HG03460 (cell line): ENCODE measurements around the gene ACOX3.

Source experiments
- ATAC-seq: cut with Tn5 transposase; IDR thresholded peaks from one replicate; pipeline ENCODE4 v1.9.1; 2021; ENCODE audit not compliant: unreplicated experiment

The ACOX3 gene

GRCh38 chr4:8376361-8377102 is 64.0 kb downstream of the ACOX3 start:
- ATAC-seq: no peak

- no peak for ATAC-seq
Measured at GRCh38 chr4:8374851-8375649, 65.5 kb downstream of the ACOX3 start.

DNA sequence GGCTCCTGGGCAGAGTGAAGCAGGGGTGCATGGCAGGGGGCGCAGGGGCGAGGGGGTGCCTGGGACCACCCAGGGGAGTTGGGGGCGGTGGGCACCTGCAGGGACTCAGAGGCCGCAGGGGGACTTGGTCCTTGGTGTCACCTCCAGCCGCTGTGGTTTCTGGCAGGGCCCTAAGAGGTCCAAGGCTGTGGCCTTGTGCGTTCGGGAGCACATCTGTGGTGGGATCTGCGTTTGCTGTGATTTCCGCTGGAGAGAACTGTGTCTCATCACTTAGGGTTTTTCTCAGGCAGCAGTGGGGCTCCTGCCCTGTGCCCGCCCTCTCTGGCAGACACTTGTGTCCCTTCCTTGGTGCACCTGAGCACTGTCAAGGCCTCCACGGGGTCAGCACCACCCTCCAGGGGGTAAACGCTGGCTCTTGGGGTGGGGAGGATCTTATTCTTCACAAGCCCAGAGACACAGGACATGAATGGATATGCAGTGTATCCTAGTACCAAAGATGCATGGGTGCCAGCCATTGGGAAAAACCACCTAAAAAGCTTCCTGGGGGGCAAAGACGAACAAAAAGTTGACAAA is 66.5 kb downstream of the ACOX3 start:
- no peak for ATAC-seq

GRCh38 chr4:8373270-8373972 is 67.1 kb downstream of the ACOX3 start:
- no peak for ATAC-seq

GRCh38 chr4:8372506-8372905 is 68.0 kb downstream of the ACOX3 start:
- no peak for ATAC-seq

DNA sequence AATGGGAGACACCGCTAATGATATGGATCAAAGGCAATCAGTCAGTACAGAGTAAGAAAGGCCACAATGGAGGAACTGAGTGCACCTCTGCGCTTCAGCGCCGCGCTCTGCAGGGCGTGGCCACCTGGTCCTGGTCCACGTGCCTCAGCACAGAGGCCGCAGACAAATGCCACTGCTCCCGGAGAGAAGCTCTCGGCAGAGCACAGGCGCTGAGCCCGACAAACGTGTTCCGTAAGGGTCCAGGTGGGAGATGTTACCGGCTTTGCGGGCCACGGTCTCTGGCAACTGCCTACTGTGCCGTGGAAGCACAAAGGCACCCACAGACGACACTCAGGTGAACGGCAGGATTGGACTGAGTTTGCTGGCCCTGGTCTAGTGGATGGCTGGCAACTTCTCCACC is 68.9 kb downstream of the ACOX3 start:
- ATAC-seq: no peak

- ATAC-seq: no peak
Measured at GRCh38 chr4:8370835-8371595, 69.5 kb downstream of the ACOX3 start.

DNA sequence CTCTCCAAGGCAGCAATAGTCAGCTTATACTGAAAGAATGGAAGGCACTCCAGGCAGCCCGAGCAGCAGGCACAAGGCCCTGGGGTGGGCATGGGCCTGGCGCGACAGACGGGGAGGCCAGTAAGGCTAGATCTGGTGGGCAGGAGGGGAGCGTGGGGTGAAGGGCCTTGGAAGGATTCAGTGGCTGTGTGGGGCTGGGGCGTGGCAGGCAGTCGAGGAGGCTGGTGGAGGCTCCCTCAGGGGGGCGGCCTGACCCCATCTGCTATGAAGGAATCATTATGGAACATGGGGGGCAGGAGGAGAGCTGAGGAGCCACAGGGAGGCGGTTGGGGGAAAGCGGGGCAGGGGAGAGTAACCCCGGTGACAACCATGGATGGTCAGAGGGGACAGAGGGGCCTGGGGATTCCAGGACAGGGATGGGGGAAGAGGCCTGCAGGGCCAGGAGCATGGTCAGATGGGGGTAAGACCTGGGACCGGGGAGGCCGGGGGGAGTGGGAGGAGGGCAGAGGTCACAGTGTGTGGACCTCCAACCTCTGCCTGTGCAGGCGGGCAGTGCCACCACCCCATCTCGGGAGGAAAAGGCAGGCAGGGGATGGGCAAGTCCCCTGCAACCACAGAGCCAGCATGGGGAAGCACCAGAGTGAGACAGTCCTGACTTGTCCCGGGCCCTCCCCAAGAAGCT is 70.3 kb downstream of the ACOX3 start:
- ATAC-seq: no peak

DNA sequence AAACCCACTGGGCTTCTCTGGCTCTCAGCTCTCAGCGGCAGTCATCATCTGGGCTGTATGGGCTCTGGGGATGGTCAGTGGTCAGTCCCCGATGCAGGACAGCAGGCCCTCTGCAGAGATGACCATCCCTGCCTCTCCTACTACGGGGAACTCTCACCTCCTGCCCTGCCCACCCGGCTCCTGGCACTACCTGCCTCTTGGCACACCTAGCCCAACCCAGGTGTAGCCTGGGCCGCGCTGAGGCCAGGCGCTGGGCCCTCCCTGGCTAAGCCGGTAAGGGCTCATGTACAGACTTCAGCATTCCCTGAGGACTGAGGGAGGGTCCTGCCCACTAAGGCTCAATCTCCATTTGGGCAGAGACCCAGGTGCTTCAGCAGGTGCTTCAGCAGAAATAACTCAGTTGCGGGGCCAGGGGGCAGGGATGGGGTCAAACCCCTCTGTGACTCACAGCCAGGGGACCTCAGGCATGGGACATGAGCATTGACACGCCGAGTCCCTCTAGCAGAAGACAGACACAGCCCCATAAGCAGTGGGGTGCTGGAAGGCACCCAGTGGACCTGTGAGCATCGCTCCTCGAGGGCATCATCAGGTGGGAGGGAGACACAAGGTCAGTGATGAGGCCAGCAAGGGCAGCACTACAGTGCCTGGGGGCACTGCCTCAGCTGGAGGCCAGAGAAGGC is 71.0 kb downstream of the ACOX3 start:
- ATAC-seq: no peak

- ATAC-seq: no peak
Measured at GRCh38 chr4:8368998-8369397, 71.5 kb downstream of the ACOX3 start.

DNA sequence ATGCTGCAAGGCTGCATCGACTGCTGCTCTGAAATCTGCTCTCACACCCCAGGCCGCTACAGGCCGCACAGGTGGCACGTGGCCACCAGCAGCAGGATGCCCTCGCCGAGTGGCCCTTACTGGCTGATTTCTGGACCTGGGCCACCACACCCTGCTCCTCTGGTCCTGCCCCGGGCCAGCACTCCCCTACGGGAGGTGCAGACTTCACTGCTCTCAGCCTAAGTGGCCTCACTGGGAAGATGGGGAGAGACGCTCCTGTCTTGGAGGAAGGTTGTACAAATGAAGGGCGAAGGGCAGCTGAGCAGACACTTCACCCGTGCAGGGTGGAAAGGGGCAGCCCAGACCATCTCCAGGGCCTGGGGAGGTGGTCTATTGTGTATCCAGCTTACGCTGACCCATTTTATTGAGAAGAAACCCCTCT is 72.5 kb downstream of the ACOX3 start:
- ATAC-seq: no peak

DNA sequence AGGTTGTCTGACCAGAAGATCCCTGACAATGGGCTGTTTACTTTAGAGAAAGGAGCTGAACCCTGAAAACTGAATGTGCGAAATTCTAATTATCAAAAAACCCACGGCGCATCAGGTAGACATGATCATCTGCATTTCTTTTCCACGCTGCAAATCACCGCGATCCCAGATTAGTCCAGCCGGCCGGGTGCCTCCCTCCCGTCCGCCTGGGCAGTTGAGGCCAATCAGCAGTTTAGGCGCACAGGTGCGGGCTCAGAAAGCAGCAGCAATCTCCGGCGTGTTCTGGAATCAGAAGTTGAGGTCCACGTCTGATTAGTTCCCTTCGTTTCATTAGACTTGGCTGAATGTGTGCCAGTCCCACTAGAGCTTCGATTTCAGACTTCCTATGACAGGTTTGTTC is 73.9 kb downstream of the ACOX3 start:
- no peak for ATAC-seq

DNA sequence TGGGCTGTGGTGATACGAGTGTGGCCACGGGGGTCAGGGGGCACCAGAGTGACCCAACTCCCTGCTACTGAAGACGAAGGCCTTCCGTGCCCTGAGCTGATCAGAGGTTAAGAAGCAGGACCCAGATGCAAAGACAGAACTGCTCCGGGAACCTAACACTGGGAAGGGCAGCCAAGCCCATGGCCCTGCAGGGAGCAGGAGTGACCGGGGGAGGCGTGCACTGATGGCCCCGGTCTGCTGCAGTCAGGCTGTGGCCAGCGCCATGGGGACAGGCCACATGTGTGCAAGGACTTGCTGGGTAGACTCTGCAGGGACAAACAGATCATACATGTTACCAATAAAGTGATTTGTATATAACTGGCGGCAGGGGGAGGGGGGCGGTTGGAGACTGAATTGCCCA is 74.6 kb downstream of the ACOX3 start:
- ATAC-seq: no peak

GRCh38 chr4:8365353-8365752 is 75.2 kb downstream of the ACOX3 start:
- ATAC-seq: no peak

DNA sequence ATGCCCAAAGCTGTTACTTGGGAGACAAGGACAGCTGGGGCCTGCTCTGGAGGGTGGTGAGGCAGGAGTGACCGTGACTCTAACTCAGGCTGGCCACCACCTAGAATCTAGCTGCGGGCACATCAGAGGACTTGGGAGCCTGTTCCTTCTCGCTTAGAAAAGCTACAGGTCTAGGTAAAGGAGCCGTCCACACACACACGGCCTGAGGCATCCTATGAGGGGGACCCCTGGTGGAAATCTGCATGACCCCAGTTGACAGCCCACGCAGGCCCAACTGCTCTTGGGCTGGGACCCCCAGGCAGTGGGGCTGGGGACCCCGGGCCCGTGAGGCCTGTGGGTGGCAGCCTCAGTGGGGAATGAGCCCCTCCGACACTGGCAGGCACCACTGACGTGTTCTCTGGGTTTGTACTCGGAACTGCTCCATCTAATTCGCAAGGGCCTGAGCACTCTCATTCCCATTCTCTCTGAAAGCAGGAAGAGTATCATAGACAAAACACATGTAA is 75.6 kb downstream of the ACOX3 start:
- no peak for ATAC-seq

- no peak for ATAC-seq
Measured at GRCh38 chr4:8364141-8364540, 76.4 kb downstream of the ACOX3 start.

DNA sequence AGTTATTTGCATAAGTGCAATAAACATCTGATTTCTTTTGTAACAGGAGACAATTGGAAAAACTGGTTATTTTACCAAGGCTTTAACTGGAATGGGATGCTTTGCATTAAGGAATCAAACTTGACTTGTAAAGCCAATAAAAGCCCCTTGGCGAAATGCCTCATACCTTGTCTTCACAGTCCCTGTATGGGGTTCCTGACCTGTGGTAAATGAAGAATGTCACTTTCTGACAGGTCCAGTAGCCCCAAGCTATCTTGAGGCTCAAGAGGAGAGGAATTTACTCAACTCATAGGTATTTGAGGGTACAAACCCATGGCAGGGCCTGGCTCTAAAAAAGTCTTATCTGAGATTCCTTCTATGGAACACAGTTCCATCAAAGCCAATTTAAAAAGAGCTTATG is 78.0 kb downstream of the ACOX3 start:
- ATAC-seq: no peak

DNA sequence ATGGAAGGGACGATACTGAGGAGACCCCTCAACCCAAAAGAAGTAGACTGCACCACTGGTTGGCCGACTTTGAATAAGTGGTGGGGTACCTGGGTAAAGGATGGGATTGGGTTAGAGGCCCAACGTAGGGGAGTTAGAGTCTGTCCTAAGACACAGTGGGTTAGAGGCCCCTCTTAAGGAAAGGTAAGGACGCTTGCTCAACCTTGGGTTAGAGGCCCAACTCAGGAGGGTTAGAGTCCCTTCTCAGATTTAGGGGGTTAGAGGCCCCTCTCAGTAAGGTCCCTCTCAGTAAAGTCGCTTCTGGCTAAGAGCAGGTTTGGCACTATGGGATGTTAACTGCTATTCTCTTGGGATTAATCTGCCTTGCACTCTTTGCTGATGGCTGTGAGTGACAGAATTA is 81.3 kb downstream of the ACOX3 start:
- no peak for ATAC-seq

DNA sequence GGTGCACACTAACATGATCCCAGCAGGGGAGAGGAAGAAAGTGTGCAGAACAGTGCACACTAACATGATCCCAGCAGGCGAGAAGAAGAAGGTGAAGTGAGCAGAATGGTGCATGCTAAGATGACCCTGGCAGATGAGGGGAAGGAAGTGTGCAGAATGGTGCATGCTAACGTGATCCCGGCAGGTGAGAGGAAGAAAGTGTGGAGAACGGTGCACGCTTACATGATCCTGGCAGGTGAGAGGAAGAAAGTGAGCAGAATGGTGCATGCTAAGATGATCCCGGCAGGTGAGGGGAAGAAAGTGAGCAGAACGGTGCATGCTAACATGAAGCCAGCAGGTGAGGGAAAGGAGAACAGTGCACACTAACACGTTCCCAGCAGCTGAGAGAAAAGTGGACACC is 83.7 kb downstream of the ACOX3 start:
- ATAC-seq: no peak
